Dermis microvascular lymphatic vessel endothelial cell (primary cell): ENCODE data around the gene KRTAP19-8. TPM values are rescaled to one million over a fixed set of nuclear protein-coding genes. Genes with fewer than 3 reads are reported as not detected.

Experiments
- DNase-seq, 2 donors: peaks; one replicate each; pipeline versions ENCODE4 v3.0.0 to v3.0.0-alpha.2; 2010; ENCODE audit warnings: low read depth in 2 of 2
- total RNA-seq: library from RNA; depleted of rRNA; stranded (reverse); fragments of >200 nt; gene quantifications from 2 replicates; pipeline ENCODE4 v1.2.1, GENCODE V29; 2014

Gene KRTAP19-8
- total RNA-seq, 1 donor from 2014 or later, result not detected

DNA sequence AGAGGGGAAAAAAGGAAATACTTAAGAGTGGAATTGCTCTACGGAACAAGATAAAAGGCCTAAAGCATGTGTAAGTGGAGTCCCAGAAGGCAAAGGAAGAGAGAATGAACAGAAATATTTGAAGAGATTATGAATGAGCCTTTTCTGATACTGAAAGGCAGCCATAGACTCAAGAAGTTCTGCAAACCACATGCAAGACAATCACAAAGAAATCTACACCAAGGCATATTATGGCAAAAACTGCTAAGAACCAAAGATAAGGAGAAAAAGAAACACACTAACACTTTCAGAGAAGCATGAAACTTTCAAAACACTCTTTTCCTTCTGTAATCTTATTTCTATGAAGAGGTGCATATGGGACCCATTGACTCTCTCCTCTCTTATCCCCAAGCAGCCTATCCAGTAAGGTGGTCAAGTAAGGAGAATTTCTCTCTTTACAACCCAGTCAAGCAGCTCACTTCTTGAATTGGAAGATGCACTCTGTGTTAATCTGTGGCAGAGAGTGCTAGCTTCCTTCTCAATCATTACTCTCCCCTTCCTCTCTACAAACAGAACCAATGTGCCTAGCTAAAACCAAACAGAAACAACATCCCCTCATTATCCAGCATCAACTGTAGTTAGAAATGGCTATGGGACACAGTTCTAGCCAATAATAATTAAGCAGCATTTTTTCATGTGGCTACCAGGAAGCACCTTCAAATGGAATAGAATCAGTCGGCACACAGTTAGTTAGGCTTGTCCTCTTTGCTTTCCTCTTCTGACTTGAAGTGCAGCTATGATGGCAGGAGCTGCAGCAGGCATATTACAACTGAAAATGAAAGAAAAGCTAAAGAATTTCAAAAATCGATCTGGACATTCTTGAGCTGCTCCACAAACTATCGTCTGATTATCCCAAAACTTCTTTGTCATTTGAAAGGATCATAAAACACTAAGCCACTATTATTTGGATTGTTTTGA lies 25.9 kb downstream of the KRTAP19-8 start:
- no peak for DNase-seq

GRCh38 chr21:31011412-31011811 lies 26.9 kb downstream of the KRTAP19-8 start:
- no peak for DNase-seq

- no peak for DNase-seq
Measured at GRCh38 chr21:31008355-31008754, 29.9 kb downstream of the KRTAP19-8 start.

DNA sequence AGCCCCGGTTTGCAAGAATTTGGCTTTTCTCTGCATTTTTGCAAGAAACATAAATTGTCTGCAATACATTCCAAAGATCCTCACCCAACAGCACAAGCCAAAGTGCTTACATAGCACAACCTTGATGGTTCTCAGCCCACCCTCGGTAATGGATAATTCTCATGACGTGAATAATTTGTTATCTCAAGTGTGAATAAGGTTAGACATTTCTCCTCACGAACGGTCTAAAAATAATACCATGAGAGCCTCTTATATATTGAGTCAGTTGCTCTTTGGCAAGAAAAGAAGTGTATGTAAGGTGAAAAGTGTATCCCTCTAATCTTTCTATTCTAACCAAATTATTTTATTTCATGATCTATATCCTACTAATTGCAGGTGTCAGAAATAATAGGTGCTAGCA lies 33.3 kb downstream of the KRTAP19-8 start:
- no peak for DNase-seq

GRCh38 chr21:31003471-31003870 lies 34.8 kb downstream of the KRTAP19-8 start:
- DNase-seq, result no peak

DNA sequence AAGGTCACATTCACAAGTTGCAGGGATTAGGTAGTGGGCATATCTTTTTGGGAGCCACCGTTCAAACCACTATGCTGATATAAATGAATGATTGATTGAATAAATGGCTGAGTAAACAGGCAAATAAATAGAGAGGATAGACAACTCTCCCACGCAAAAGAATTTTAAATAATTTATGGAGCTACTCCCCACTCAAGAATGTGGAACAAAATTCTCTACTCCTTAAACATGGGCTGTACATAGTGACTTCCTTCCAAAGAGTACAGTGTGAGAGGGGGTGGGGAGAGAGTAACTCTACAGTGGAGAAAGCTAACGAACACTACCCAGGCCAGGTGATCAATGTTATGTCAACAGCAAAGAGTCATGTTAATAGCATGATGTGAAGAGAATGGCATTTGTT lies 40.7 kb downstream of the KRTAP19-8 start:
- no peak for DNase-seq

GRCh38 chr21:30996728-30997127 lies 41.5 kb downstream of the KRTAP19-8 start:
- DNase-seq, result no peak

DNA sequence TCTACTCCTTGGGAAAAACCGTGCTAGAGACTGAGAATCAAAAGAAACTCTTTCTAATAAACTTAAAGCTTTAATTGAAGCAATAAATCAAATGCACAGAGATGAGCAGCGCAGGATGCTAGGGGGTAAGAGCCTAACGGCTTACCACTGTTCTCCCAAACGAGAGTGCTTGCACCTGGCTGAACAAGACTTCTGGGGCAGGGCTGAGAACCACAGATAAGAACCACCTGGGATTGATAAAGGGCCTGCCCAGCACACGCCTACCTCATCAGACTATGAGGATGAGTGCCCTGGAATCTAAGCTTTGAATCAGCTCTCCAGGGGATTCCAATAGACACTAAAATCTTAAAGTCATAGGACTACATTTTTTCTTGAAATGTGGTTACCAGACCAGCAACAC lies 43.3 kb downstream of the KRTAP19-8 start:
- DNase-seq, result no peak

DNA sequence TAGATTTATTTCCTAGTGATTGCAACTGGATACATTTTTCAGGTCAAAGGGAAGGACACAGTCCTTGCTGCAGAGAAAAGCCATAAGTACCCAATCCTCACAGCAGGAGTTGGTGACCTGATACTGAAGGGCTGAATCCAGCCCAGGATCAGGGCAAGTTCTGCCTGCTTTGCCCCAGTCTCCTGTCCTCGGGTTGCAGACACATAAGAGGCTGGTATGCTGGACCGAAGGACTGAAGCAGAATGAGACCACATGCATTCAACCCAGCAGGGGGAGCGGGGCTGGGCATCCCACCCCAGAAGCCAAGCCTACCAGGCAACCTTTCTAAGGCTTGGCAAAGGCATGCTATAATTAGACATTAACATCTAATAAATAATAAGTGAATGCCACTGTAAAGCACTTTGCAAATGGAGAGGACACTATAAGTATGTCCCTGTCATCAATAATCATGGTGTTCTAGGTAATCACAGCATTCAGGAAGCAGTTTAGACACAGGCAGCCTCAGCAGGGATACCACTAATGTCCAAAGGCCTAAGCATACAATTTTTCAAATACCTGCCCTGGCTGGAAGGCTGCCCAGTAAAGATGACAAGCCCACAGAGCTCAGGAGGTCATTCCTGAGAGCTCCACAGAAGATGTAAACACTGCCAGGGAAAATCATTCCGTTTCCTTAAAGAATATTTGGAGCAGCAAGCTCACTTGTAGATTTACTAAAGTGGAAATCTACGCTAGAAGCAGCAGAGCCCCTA lies 47.6 kb downstream of the KRTAP19-8 start:
- no peak for DNase-seq

GRCh38 chr21:30988706-30989105 lies 49.6 kb downstream of the KRTAP19-8 start:
- no peak for DNase-seq

Other genes starting within 250 kb of the KRTAP19-8 start
- gene KRTAP8-1, start 225.2 kb downstream of the KRTAP19-8 start, total RNA-seq, result not detected in 2 replicates
- gene KRTAP7-1, start 208.7 kb downstream of the KRTAP19-8 start, total RNA-seq, result not detected in 2 replicates
- gene KRTAP11-1, start 156.9 kb downstream of the KRTAP19-8 start, total RNA-seq, result not detected in 2 replicates